SK-N-DZ (cell line): ENCODE measurements around the gene RBL2.
"Not testable (repeated sequence)": the region's sequence is repeated elsewhere in the genome, so short reads cannot be mapped to it uniquely, and the experiment has no call there.

ENCODE experiments used
- DNase-seq: peaks from one replicate; pipeline ENCODE4 v3.0.0-alpha.2; 2015; ENCODE audit warnings: low spot score
- small RNA-seq, 2 experiments: library from RNA; depleted of rRNA; stranded (forward); fragments of <200 nt; gene quantifications; one replicate each; pipeline ENCODE3, GENCODE V24; 2014

RBL2 gene

DNA sequence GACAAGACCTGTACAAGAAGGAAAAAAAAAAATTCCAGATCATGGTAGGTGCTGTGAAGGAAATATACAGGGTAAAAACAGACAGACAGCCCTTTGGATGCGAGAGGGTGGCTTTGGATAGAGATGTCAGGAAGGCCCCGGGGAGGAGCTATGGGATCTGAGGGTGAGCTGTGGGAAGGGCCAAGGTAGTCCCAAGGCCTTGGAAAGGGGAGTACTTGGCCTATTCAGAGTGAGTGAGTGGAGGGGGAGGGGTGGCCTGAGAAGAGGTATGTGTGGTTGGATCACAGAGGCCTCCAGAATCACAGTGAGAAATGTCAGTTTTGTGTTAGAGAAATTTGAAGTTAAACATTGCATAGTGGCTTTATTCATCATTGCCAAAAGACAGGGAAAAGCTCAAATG is 99.9 kb downstream of the RBL2 start:
- DNase-seq, result no peak

DNA sequence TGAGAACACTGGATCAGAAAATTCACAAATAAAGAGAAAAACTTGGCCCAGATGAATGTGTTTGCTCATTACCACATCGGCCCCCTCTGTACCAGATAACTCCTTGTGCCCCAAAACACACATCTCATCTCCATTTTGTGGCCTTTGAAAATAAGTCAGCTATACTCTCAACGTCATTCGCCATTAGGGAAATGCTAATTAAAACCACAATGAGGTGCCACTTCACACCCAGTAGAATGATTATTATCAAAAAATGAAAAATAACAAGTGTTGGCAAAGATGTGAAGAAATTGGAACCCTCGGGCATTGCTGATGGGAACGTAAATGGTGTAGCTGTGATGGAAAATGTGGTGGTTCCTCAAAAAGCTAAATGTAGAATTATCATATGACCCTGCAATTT is 103.4 kb downstream of the RBL2 start:
- DNase-seq, result no peak

DNA sequence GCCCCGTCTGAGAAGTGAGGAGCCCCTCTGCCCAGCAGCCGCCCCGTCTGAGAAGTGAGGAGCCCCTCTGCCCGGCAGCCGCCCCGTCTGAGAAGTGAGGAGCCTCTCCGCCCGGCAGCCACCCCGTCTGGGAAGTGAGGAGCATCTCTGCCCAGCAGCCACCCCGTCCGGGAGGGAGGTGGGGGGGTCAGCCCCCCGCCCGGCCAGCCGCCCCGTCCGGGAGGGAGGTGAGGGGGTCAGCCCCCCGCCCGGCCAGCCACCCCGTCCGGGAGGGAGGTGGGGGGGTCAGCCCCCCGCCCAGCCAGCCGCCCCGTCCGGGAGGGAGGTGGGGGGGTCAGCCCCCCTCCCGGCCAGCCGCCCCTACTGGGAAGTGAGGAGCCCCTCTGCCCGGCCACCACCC is 105.1 kb downstream of the RBL2 start:
- DNase-seq, result not testable (repeated sequence)

DNA sequence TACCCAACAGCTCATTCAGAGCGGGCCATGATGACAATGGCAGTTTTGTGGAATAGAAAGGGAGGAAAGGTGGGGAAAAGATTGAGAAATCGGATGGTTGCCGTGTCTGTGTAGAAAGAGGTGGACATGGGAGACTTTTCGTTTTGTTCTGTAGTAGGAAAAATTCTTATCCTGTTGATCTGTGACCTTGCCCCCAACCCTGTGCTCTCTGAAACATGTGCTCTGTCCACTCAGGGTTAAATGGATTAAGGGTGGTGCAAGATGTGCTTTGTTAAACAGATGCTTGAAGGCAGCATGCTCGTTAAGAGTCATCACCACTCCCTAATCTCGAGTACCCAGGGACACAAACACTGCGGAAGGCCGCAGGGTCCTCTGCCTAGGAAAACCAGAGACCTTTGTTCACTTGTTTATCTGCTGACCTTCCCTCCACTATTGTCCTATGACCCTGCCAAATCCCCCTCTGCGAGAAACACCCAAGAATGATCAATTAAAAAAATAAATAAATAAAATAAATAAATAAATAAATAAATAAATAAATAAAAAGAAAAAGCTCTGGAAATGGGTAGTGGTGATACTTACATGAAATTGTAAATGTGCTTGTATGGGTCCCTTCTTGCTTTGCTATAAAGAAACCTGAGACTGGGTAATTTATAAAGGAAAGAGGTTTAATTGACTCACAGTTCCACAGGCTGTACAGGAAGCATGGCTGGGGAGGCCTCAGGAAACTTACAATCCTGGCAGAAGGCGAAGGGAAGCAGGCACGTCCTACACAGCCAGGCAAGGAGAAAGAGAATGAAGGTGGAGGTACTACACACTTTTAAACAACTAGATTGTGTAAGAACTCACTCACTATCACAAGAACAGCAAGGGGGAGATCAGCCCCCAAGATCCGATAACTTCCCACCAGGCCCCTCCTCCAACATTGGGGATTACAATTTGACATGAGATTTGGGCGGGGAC is 105.8 kb downstream of the RBL2 start:
- not testable (repeated sequence) for DNase-seq

Small RNAs within 50 kb of the gene (small RNA-seq; reads per million reads assigned to genes)
- gene RNU6-1153P, result 0 to 0.04 reads per million in 2 experiments
